OCI-LY3 (cell line): Measurements from ENCODE around the gene OS9.

Experiments
- EZH2phosphoT487 ChIP-seq: fragments of 200-600 bp; shearing (Covaris generic); IDR thresholded peaks from 2 replicates; pipeline ENCODE4 v1.6.1; 2018; ENCODE audit warnings: antibody characterized with exemption, mixed run types, low read depth
- TF ChIP-seq, protein P1 (sequence below): fragments of 200-600, 300-600 bp; sonication (generic); IDR thresholded peaks from 2 replicates; pipeline ENCODE4 v1.5.1; 2014; ENCODE audit warnings: antibody characterized with exemption, low read length, low read depth

DNA sequence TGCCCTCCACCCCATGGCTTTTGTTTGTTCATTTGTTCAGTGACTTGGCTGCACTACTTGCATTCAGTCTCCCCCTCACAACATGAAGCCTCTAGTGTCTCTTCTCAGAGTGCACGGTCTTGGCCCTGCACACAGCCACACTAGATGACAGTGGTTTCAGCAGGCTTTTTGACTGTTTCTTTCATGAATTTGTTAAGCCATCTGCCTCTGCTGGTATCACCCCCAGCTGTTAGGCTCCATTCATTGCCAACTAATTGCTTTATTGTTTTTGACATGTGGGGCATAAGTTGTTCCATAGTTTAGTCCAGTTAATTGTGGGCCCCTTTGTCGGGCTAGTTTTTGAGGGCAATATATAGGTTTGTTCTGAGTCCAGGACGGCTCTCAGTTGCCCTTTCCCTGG, 18.8 kb downstream of the OS9 start:
- TF ChIP-seq, protein P1, sequence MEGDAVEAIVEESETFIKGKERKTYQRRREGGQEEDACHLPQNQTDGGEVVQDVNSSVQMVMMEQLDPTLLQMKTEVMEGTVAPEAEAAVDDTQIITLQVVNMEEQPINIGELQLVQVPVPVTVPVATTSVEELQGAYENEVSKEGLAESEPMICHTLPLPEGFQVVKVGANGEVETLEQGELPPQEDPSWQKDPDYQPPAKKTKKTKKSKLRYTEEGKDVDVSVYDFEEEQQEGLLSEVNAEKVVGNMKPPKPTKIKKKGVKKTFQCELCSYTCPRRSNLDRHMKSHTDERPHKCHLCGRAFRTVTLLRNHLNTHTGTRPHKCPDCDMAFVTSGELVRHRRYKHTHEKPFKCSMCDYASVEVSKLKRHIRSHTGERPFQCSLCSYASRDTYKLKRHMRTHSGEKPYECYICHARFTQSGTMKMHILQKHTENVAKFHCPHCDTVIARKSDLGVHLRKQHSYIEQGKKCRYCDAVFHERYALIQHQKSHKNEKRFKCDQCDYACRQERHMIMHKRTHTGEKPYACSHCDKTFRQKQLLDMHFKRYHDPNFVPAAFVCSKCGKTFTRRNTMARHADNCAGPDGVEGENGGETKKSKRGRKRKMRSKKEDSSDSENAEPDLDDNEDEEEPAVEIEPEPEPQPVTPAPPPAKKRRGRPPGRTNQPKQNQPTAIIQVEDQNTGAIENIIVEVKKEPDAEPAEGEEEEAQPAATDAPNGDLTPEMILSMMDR = no peak
- TF ChIP-seq EZH2phosphoT487 = no peak
